ENCODE data around the gene NFIX. TPM values are rescaled to one million over a fixed set of nuclear protein-coding genes. Genes with fewer than 3 reads are reported as not detected.
A peak's percentile ranks its signal among the peaks of the same experiment; 100 is the strongest.

Gene NFIX
- total and polyA plus RNA-seq, 9 of the 15 experiments (the other 6 are each of a cell fraction or from before 2014, with no cell fraction given): 0.28 to 26.8 (median 5.4) TPM

- TF ChIP-seq, protein P1, sequence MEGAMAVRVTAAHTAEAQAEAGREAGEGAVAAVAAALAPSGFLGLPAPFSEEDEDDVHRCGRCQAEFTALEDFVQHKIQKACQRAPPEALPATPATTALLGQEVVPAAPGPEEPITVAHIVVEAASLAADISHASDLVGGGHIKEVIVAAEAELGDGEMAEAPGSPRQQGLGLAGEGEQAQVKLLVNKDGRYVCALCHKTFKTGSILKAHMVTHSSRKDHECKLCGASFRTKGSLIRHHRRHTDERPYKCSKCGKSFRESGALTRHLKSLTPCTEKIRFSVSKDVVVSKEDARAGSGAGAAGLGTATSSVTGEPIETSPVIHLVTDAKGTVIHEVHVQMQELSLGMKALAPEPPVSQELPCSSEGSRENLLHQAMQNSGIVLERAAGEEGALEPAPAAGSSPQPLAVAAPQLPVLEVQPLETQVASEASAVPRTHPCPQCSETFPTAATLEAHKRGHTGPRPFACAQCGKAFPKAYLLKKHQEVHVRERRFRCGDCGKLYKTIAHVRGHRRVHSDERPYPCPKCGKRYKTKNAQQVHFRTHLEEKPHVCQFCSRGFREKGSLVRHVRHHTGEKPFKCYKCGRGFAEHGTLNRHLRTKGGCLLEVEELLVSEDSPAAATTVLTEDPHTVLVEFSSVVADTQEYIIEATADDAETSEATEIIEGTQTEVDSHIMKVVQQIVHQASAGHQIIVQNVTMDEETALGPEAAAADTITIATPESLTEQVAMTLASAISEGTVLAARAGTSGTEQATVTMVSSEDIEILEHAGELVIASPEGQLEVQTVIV (CRISPR knock-in tag; IDR thresholded peaks at IDR 0.05; ENCODE audit: borderline replicate concordance): no peak
- TF ChIP-seq HBP1 (CRISPR knock-in tag; IDR thresholded peaks at IDR 0.05) (no peak), TBP (optimal IDR thresholded peaks at IDR 0.05; ENCODE audit: low read depth, low read length) (no peak), TEAD1 (CRISPR knock-in tag; IDR thresholded peaks at IDR 0.05) (no peak), HMGXB4 (CRISPR knock-in tag; IDR thresholded peaks at IDR 0.05) (0 out of 2 replicates have a peak, but pooled peaks have one; percentile 33), ZC3H4 (CRISPR knock-in tag; IDR thresholded peaks at IDR 0.05; ENCODE audit: borderline replicate concordance) (no peak), BACH1 (tag; IDR thresholded peaks at IDR 0.05) (no peak), TEAD2 (tag; IDR thresholded peaks at IDR 0.05) (no peak), ZBTB7A (IDR thresholded peaks at IDR 0.05; ENCODE audit: borderline replicate concordance, control insufficient read depth, low read depth, low read length) (peak; percentile 99), SETDB1 (IDR thresholded peaks at IDR 0.05; ENCODE audit: low read length) (no peak), ATF3 (IDR thresholded peaks at IDR 0.05) (no peak), ATF3 (CRISPR knock-in tag; conservative IDR thresholded peaks at IDR 0.05) (peak; percentile 75; the same call in 1 of the 2 replicates), NFIC (IDR thresholded peaks at IDR 0.05) (no peak), CHD4 (IDR thresholded peaks at IDR 0.05; ENCODE audit: insufficient read depth, insufficient replicate concordance, low read depth, low read length, poor library complexity, severe bottlenecking) (no peak), ZNF707 (CRISPR knock-in tag; conservative IDR thresholded peaks at IDR 0.05) (peak; percentile 33; the same call in 1 of the 2 replicates), CXXC5 (CRISPR knock-in tag; IDR thresholded peaks at IDR 0.05) (no peak), NONO (IDR thresholded peaks at IDR 0.05; ENCODE audit: low read depth in 2 of 2, low read length in 1 of 2) (0 out of 4 replicates have a peak, but pooled peaks of 1 of the 2 experiments have one; percentile 8), PTBP1 (IDR thresholded peaks at IDR 0.05; ENCODE audit: low read depth, low read length) (no peak)
- TF ChIP-seq, protein P2, sequence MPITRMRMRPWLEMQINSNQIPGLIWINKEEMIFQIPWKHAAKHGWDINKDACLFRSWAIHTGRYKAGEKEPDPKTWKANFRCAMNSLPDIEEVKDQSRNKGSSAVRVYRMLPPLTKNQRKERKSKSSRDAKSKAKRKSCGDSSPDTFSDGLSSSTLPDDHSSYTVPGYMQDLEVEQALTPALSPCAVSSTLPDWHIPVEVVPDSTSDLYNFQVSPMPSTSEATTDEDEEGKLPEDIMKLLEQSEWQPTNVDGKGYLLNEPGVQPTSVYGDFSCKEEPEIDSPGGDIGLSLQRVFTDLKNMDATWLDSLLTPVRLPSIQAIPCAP (CRISPR knock-in tag; IDR thresholded peaks at IDR 0.05; ENCODE audit: borderline replicate concordance): no peak
Observed at GRCh38 chr19:12946092-12946721, 49.1 kb upstream of the NFIX start (continued).
